GM12878 (cell line): Measurements from ENCODE around the gene ASCC2. TPM values are rescaled to one million over a fixed set of nuclear protein-coding genes. Genes with fewer than 3 reads are reported as not detected.

Experiments used
- ATAC-seq: fragments of 200-7000 bp; cut with Tn5 transposase; 3 replicates; pipeline ENCODE4 v1.9.1; 2020; ENCODE audit warnings: mild to moderate bottlenecking, moderate library complexity
- BruUV-seq: library from RNA; stranded (reverse); fragments of 400-500 nt; replicated peaks from 2 replicates; lab custom pipeline; 2021; lab: Mats Ljungman, UMichigan
- CTCF ChIA-PET: fragments of 300-600 bp; sonication (Branson Sonifier 250); formaldehyde crosslinking; extraction: SDS; loops from one replicate; lab custom pipeline; 2021; ENCODE audit warnings: inconsistent platforms; lab: Yijun Ruan, JAX
- POLR2A ChIA-PET: fragments of 350-600 bp; formaldehyde crosslinking; extraction: SDS; loops from one replicate; lab custom pipeline; 2021; ENCODE audit warnings: inconsistent platforms; lab: Charles Lee
- RAD21 ChIA-PET: fragments of 300-600 bp; sonication (Branson Sonifier 250); formaldehyde crosslinking; loops from one replicate; lab custom pipeline; 2023; ENCODE audit warnings: antibody characterized with exemption; ENCODE audit not compliant: unreplicated experiment; lab: Charles Lee
- SMC1A ChIA-PET: fragments of 300-600 bp; sonication (Branson Sonifier 250); formaldehyde crosslinking; loops from one replicate; lab custom pipeline; 2023; ENCODE audit not compliant: unreplicated experiment, uncharacterized antibody; lab: Charles Lee
- DNase-seq: peaks from one replicate; pipeline ENCODE4 v3.0.0-alpha.2; 2011; ENCODE audit warnings: low read depth, low spot score
- FAIRE-seq: peaks from 3 replicates; lab custom pipeline; 2011; peaks lifted over from hg19 to GRCh38; lab: Jason Lieb, UNC
- H2AFZ ChIP-seq: 2 replicates; pipeline ENCODE4 v1.6.0; 2011; ENCODE audit warnings: low read depth, low read length, control low read depth; ENCODE audit not compliant: control insufficient read depth
- H3K27ac ChIP-seq: 2 replicates; pipeline ENCODE4 v1.5.1; 2011; ENCODE audit warnings: control low read depth; ENCODE audit not compliant: control insufficient read depth, insufficient read depth
- H3K27me3 ChIP-seq, 2 experiments: replicated peaks in 1 of 2; 2 replicates each; pipeline versions ENCODE4 v1.6.0 to v1.6.1; 2011; ENCODE audit warnings: low read length in 1 of 2; ENCODE audit not compliant: control insufficient read depth in 2 of 2, insufficient read depth in 2 of 2
- H3K36me3 ChIP-seq, 2 experiments: 2 replicates each; pipeline ENCODE4 v1.5.1; 2011; ENCODE audit warnings: low read length in 1 of 2; ENCODE audit not compliant: control insufficient read depth in 2 of 2, insufficient read depth in 2 of 2
- H3K4me1 ChIP-seq: 2 replicates; pipeline ENCODE4 v1.6.1; 2011; ENCODE audit warnings: mild to moderate bottlenecking, low read length, moderate library complexity, mixed read lengths; ENCODE audit not compliant: control insufficient read depth, insufficient read depth
- H3K4me2 ChIP-seq: 2 replicates; pipeline ENCODE4 v1.6.0; 2011; ENCODE audit warnings: control low read depth; ENCODE audit not compliant: control insufficient read depth, insufficient read depth
- H3K4me3 ChIP-seq: fragments of 200-600 bp; sonication (generic); 2 replicates; pipeline ENCODE4 v1.5.1; 2016
- H3K79me2 ChIP-seq: 2 replicates; pipeline ENCODE4 v1.6.0; 2011; ENCODE audit warnings: low read length; ENCODE audit not compliant: control insufficient read depth, insufficient read depth
- H3K9ac ChIP-seq: 2 replicates; pipeline ENCODE4 v1.8.0; 2011; ENCODE audit warnings: low read length, control low read depth, mixed read lengths; ENCODE audit not compliant: control insufficient read depth, insufficient read depth
- H3K9me3 ChIP-seq: replicated peaks from 3 replicates; pipeline ENCODE4 v1.5.1; 2011; ENCODE audit warnings: mild to moderate bottlenecking, low read length; ENCODE audit not compliant: control insufficient read depth, insufficient read depth
- H4K20me1 ChIP-seq: 2 replicates; pipeline ENCODE4 v1.6.0; 2011; ENCODE audit not compliant: control insufficient read depth, insufficient read depth
- ATF7 ChIP-seq: fragments of 450-650 bp; IDR thresholded peaks from 2 replicates; pipeline ENCODE4 v1.6.1; 2016; ENCODE audit warnings: low read depth, mild to moderate bottlenecking
- BRCA1 ChIP-seq: IDR thresholded peaks from 2 replicates; pipeline ENCODE4 v1.6.1; 2011; ENCODE audit warnings: low read depth, low read length, improper control_type of control experiment
- CREM ChIP-seq: IDR thresholded peaks from 2 replicates; pipeline ENCODE4 v1.6.1; 2014; ENCODE audit warnings: antibody characterized with exemption, low read depth
- ETV6 ChIP-seq, 2 experiments: fragments of 450-650 bp in 1 of 2; IDR thresholded peaks in 1 of 2; conservative IDR thresholded peaks in 1 of 2; 2 replicates each; pipeline ENCODE4 v1.6.1; 2014; ENCODE audit warnings: antibody characterized with exemption in 1 of 2, borderline replicate concordance in 1 of 2, low read depth in 1 of 2, mild to moderate bottlenecking in 1 of 2, moderate library complexity in 1 of 2
- NFYA ChIP-seq: IDR thresholded peaks from 2 replicates; pipeline ENCODE4 v1.6.1; 2011; ENCODE audit warnings: low read depth, mild to moderate bottlenecking, low read length, improper control_type of control experiment, borderline replicate concordance
- SMARCA5 ChIP-seq: fragments of 450-650 bp; IDR thresholded peaks from 2 replicates; pipeline ENCODE4 v1.6.1; 2017; ENCODE audit warnings: mild to moderate bottlenecking
- SMC3 ChIP-seq: IDR thresholded peaks from 2 replicates; pipeline ENCODE4 v1.6.1; 2011; ENCODE audit warnings: low read length, improper control_type of control experiment, borderline replicate concordance
- SREBF1 ChIP-seq: IDR thresholded peaks from 2 replicates; pipeline ENCODE4 v1.6.1; 2012; ENCODE audit warnings: mild to moderate bottlenecking, low read length
- SRF ChIP-seq, 2 experiments: IDR thresholded peaks; 2 replicates each; pipeline ENCODE4 v1.6.1; 2011; ENCODE audit warnings: low read depth in 2 of 2, low read length in 2 of 2, mild to moderate bottlenecking in 1 of 2, moderate library complexity in 1 of 2
- SUZ12 ChIP-seq: fragments of 200-600 bp; sonication (generic); IDR thresholded peaks from one replicate; pipeline ENCODE4 v1.6.1; 2018; ENCODE audit warnings: antibody characterized with exemption, mild to moderate bottlenecking; ENCODE audit not compliant: unreplicated experiment
- TAF1 ChIP-seq: IDR thresholded peaks from 2 replicates; pipeline ENCODE4 v1.6.1; 2011; ENCODE audit warnings: mild to moderate bottlenecking, low read depth, low read length, borderline replicate concordance
- WRNIP1 ChIP-seq: IDR thresholded peaks from 2 replicates; pipeline ENCODE4 v1.6.1; 2011; ENCODE audit warnings: low read depth, low read length, improper control_type of control experiment, borderline replicate concordance
- YBX1 ChIP-seq: fragments of 450-650 bp; IDR thresholded peaks from 2 replicates; pipeline ENCODE4 v1.6.1; 2016; ENCODE audit warnings: antibody characterized with exemption
- ZNF217 ChIP-seq: fragments of 450-650 bp; IDR thresholded peaks from 2 replicates; pipeline ENCODE4 v1.6.1; 2017; ENCODE audit warnings: antibody characterized with exemption, mild to moderate bottlenecking
- ZZZ3 ChIP-seq: IDR thresholded peaks from 2 replicates; pipeline ENCODE4 v1.6.1; 2011; ENCODE audit warnings: low read depth; ENCODE audit not compliant: control insufficient read depth, insufficient read length
- WGBS: methylation state at CpG from one replicate; pipeline ENCODE4 v1.1.6; 2016; ENCODE audit warnings: low lambda C conversion rate; ENCODE audit not compliant: insufficient replicate concordance, insufficient coverage; ENCODE audit errors: missing lambda C conversion rate; 5-methylcytosine and 5-hydroxymethylcytosine counted together
- in situ Hi-C: fragments of 300-500 bp; cut with MboI; formaldehyde crosslinking; loops from 9 replicates; pipeline ENCODE4 v1.14.3; 2018; ENCODE audit warnings: mixed read lengths
- intact Hi-C: fragments of 100-400 bp; cut with micrococcal nuclease; formaldehyde crosslinking; loops from one replicate; pipeline ENCODE4 v1.14.2; 2022; ENCODE audit not compliant: unreplicated experiment
- polyA plus RNA-seq, 11 experiments: library from polyadenylated mRNA; depleted of rRNA in 4 of 11; unstranded in 6 of 11; stranded (reverse) in 5 of 11; fragments of >200 nt; fragmentation: Nextera tagmentation in 4 of 11; fragmentation: Illumina TruSeq in 1 of 11; extraction: Ambion mirVana in 4 of 11; extraction: Trizol in 1 of 11; gene quantifications; 1 replicate in 1 of 11; 2 replicates in 10 of 11; pipeline versions ENCODE4 v1.2.1 to v1.2.3, GENCODE V29; 2011 to 2016; ENCODE audit warnings: inconsistent platforms in 2 of 11, missing spikeins in 2 of 11, low read depth in 1 of 11
- total RNA-seq, 4 experiments: library from RNA; depleted of rRNA in 3 of 4; stranded (reverse); fragments of >200 nt in 3 of 4; fragmentation: Illumina TruSeq in 1 of 4; extraction: Trizol in 1 of 4; gene quantifications; 2 replicates each; pipeline versions ENCODE4 v1.2.1 to v1.2.3, GENCODE V29; 2013 to 2021
- TF ChIP-seq, protein P1 (sequence below): fragments of 450-650 bp; IDR thresholded peaks from 2 replicates; pipeline ENCODE4 v1.6.1; 2016; ENCODE audit warnings: mild to moderate bottlenecking
- TF ChIP-seq, protein P2 (sequence below): IDR thresholded peaks from 2 replicates; pipeline ENCODE4 v1.6.1; 2012; ENCODE audit warnings: improper control_type of control experiment, low read depth, low read length; ENCODE audit not compliant: insufficient replicate concordance

ASCC2 gene
- total and polyA plus RNA-seq, 10 of the 15 experiments (the other 5 are each of a cell fraction or from before 2014, with no cell fraction given), result 5.3 to 91.4 (median 56.5) TPM

GRCh38 chr22:29817724-29818123 is 20.4 kb downstream of the ASCC2 start (continued):
- TF ChIP-seq, protein P1, sequence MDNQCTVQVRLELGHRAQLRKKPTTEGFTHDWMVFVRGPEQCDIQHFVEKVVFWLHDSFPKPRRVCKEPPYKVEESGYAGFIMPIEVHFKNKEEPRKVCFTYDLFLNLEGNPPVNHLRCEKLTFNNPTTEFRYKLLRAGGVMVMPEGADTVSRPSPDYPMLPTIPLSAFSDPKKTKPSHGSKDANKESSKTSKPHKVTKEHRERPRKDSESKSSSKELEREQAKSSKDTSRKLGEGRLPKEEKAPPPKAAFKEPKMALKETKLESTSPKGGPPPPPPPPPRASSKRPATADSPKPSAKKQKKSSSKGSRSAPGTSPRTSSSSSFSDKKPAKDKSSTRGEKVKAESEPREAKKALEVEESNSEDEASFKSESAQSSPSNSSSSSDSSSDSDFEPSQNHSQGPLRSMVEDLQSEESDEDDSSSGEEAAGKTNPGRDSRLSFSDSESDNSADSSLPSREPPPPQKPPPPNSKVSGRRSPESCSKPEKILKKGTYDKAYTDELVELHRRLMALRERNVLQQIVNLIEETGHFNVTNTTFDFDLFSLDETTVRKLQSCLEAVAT, result no peak
- TF ChIP-seq SMC3 (no peak), SRF (IDR thresholded peaks at IDR 0.05; ENCODE audit: low read depth in 2 of 2, low read length in 2 of 2) (no peak)
- TF ChIP-seq, all 136 proteins: peak for 0

DNA sequence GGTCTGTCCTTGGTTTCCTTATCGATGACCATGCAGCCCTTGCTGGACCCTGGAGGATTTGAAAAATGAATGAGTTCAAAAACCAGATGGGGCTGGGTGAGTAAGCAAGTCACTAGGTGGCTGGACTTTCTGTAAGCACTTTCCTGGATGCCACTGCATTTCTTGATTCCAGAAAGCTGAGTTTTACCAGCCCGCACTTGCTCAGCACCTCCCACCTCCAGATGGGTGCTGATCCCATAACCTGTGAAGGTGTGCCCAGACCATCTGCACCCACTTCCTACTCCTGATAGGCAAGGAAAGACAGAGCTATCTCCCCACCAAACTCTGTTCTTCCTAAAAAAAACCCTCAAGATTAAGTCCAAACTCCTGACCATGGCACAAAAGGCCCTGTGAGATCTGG is 21.1 kb downstream of the ASCC2 start:
- Histone ChIP-seq H3K27me3 (no peaks in the 10 kb centered on the region), H3K9ac (no peak overlapping the region), H3K4me3 (no peak overlapping the region), H2AFZ (no peak overlapping the region), H3K36me3 (peaks cover 11 to 49% of the 10 kb centered on the region in 2 experiments; a peak in 3 of 4 replicates), H3K4me2 (no peak overlapping the region), H3K27ac (no peak overlapping the region), H4K20me1 (no peaks in the 10 kb centered on the region), H3K79me2 (no peaks in the 10 kb centered on the region), H3K4me1 (peaks cover 7% of the 10 kb centered on the region; the same call in 1 of the 2 replicates), H3K9me3 (no peaks in the 10 kb centered on the region)
- 100% methylated on average over 2 of the region's 2 CpGs for WGBS
- ChIA-PET CTCF (interaction anchor here (1.4 kb wide), 1 partner anchor 188 kb away, joined by 3 read pairs; no protein-coding TSS in a partner anchor), SMC1A (no interaction called here), POLR2A (no interaction called here), RAD21 (no interaction called here)
- no peak for FAIRE-seq
- ATAC-seq, result no peak
- DNase-seq, result no peak
- in situ Hi-C loops (no loop called here), intact Hi-C loops (no loop called here)
- BruUV-seq, result no TSS peak
- TF ChIP-seq, protein P2, sequence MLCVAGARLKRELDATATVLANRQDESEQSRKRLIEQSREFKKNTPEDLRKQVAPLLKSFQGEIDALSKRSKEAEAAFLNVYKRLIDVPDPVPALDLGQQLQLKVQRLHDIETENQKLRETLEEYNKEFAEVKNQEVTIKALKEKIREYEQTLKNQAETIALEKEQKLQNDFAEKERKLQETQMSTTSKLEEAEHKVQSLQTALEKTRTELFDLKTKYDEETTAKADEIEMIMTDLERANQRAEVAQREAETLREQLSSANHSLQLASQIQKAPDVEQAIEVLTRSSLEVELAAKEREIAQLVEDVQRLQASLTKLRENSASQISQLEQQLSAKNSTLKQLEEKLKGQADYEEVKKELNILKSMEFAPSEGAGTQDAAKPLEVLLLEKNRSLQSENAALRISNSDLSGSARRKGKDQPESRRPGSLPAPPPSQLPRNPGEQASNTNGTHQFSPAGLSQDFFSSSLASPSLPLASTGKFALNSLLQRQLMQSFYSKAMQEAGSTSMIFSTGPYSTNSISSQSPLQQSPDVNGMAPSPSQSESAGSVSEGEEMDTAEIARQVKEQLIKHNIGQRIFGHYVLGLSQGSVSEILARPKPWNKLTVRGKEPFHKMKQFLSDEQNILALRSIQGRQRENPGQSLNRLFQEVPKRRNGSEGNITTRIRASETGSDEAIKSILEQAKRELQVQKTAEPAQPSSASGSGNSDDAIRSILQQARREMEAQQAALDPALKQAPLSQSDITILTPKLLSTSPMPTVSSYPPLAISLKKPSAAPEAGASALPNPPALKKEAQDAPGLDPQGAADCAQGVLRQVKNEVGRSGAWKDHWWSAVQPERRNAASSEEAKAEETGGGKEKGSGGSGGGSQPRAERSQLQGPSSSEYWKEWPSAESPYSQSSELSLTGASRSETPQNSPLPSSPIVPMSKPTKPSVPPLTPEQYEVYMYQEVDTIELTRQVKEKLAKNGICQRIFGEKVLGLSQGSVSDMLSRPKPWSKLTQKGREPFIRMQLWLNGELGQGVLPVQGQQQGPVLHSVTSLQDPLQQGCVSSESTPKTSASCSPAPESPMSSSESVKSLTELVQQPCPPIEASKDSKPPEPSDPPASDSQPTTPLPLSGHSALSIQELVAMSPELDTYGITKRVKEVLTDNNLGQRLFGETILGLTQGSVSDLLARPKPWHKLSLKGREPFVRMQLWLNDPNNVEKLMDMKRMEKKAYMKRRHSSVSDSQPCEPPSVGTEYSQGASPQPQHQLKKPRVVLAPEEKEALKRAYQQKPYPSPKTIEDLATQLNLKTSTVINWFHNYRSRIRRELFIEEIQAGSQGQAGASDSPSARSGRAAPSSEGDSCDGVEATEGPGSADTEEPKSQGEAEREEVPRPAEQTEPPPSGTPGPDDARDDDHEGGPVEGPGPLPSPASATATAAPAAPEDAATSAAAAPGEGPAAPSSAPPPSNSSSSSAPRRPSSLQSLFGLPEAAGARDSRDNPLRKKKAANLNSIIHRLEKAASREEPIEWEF, result no peak
- no peak for TF ChIP-seq SREBF1
- TF ChIP-seq NFYA, result no peak
- no peak for TF ChIP-seq BRCA1
- no peak for TF ChIP-seq ZNF217
- TF ChIP-seq SMARCA5, result no peak
- no peak for TF ChIP-seq SUZ12
- TF ChIP-seq TAF1, result no peak
- no peak for TF ChIP-seq WRNIP1
- TF ChIP-seq ETV6 (conservative IDR thresholded peaks at IDR 0.05 in 1 of 2, IDR thresholded peaks at IDR 0.05 in 1 of 2; ENCODE audit: borderline replicate concordance in 1 of 2, low read depth in 1 of 2), result no peak
- TF ChIP-seq CREM, result no peak
- TF ChIP-seq ZZZ3, result no peak
- no peak for TF ChIP-seq ATF7
- TF ChIP-seq YBX1, result no peak
